ENCODE results near the gene KCTD13. TPM values are rescaled to one million over a fixed set of nuclear protein-coding genes. Genes with fewer than 3 reads are reported as not detected.

Gene KCTD13
- total RNA-seq, 2 experiments from 2014 or later: 40.0 to 43.8 TPM

DNA sequence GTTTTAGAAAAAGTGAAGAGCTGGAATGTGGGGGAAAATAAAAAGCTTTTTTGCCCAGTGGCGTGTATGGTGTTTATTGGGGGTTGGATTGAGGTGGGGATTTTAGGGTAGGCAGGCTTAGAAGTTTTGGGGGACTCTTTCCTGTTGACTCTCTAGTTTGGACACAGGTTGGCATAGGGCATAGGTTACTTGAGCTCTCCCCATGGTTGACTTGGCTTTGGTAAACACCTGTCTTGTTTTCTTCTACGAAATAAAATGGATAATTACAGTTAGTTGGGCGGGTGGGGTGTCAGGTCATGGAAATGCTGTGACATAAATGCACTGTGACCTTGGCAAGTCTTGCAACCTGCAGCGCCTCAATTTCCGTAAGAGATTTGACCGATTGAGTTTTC is 47.0 kb upstream of the KCTD13 start:
- Mint-ChIP-seq H3K27me3 (no peaks in the 10 kb centered on the region), H3K36me3 (ENCODE audit: low read depth) (peaks cover 36% of the 10 kb centered on the region), H3K4me3 (peak overlapping the region; percentile 98), H3K27ac (peak overlapping the region; percentile 84), H3K9me3 (no peaks in the 10 kb centered on the region), H3K4me1 (ENCODE audit: low read depth) (peaks cover 50% of the 10 kb centered on the region)
- Histone ChIP-seq H3K27me3 (ENCODE audit: control insufficient read depth in 1 of 2, insufficient read depth in 2 of 2, low read length in 2 of 2) (no peaks in the 10 kb centered on the region), H3K27ac (ENCODE audit: low read depth in 1 of 2, low read length in 2 of 2) (peak overlapping the region; percentile 37 to 70), H3K36me3 (ENCODE audit: insufficient read depth, low read length) (peaks cover 16% of the 10 kb centered on the region), H3K9me3 (ENCODE audit: control insufficient read depth in 1 of 2, insufficient read depth in 1 of 2, low read length in 2 of 2) (no peaks in the 10 kb centered on the region), H3K4me1 (ENCODE audit: insufficient read depth, low read length) (peaks cover 39% of the 10 kb centered on the region), H3K4me3 (ENCODE audit: low read length) (peak overlapping the region; percentile 99)
- no peak for TF ChIP-seq CTCF (IDR thresholded peaks at IDR 0.05)
- DNase-seq: no peak
- intact Hi-C loops (cut with DNase I, micrococcal nuclease): loop anchor here (1.0 to 5.0 kb wide), 3 partner anchors 11 to 166 kb away; partner anchors contain the start of genes HIRIP3 (in 1 of the 2), MAZ (in 1 of the 2) and TMEM219 (in 1 of the 2)
- no peak for ATAC-seq (ENCODE audit: poor library complexity)
- CTCF ChIA-PET: interaction anchor here (1.0 to 3.5 kb wide), 8 partner anchors 11 to 272 kb away, joined by 3 to 17 read pairs (median 4); partner anchors contain the start of genes CDIPT, KCTD13 and TMEM219
- POLR2A ChIA-PET: interaction anchor here (0.7 to 6.4 kb wide), 24 partner anchors 11 to 445 kb away, joined by 3 to 69 read pairs (median 5); partner anchors contain the start of genes ALDOA, CDIPT, HIRIP3 and INO80E

DNA sequence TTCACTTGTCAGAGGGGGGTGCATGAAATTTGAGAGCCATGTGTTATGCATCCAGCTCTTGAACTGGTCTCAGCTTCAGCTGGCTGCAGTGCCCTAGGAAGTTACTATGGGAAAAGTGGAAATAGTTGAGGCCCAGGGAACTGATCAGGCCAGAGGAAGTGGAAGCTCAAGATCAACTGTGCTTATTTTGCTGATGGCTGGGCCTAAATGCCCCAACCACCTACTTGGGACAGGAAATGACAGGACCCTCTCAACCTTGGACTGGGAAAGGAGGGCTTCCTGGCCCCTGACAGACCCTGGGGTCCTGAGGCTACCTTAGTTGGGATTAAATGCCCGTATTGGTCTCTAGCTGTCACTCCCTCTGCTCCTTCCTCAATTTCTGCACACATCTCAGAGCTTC is 46.5 kb upstream of the KCTD13 start:
- H3K27me3 ChIP-seq (ENCODE audit: control insufficient read depth in 1 of 2, insufficient read depth in 2 of 2, low read length in 2 of 2): no peaks in the 10 kb centered on the region
- H3K27me3 Mint-ChIP-seq: no peaks in the 10 kb centered on the region
- H3K9me3 ChIP-seq (ENCODE audit: control insufficient read depth in 1 of 2, insufficient read depth in 1 of 2, low read length in 2 of 2): no peaks in the 10 kb centered on the region
- peak overlapping the region; percentile 84 for H3K27ac Mint-ChIP-seq
- peaks cover 39% of the 10 kb centered on the region for H3K4me1 ChIP-seq (ENCODE audit: insufficient read depth, low read length)
- H3K36me3 Mint-ChIP-seq (ENCODE audit: low read depth): peaks cover 35% of the 10 kb centered on the region
- DNase-seq (no peak), ATAC-seq (ENCODE audit: poor library complexity) (no peak)
- H3K4me1 Mint-ChIP-seq (ENCODE audit: low read depth): peaks cover 47% of the 10 kb centered on the region
- H3K9me3 Mint-ChIP-seq: no peaks in the 10 kb centered on the region
- ChIA-PET CTCF (interaction anchor here (1.0 to 3.5 kb wide), 7 partner anchors 10 to 272 kb away, joined by 3 to 17 read pairs (median 3); partner anchors contain the start of genes CDIPT, KCTD13 and TMEM219), POLR2A (interaction anchor here (0.9 to 6.4 kb wide), 10 partner anchors 11 to 271 kb away, joined by 3 to 69 read pairs (median 8); partner anchors contain the start of genes ALDOA, CDIPT, HIRIP3 and INO80E)
- intact Hi-C loops (cut with DNase I, micrococcal nuclease): loop anchor here in 1 of 2 experiments (5.0 kb wide), 1 partner anchor 165 kb away; the partner anchor contains the start of gene MAZ
- no peak for TF ChIP-seq CTCF (IDR thresholded peaks at IDR 0.05)
- no peak overlapping the region for H3K4me3 ChIP-seq (ENCODE audit: low read length)
- H3K36me3 ChIP-seq (ENCODE audit: insufficient read depth, low read length): peaks cover 13% of the 10 kb centered on the region
- H3K27ac ChIP-seq (ENCODE audit: low read depth in 1 of 2, low read length in 2 of 2): peak overlapping the region; percentile 37 to 70
- H3K4me3 Mint-ChIP-seq: peak overlapping the region; percentile 98

DNA sequence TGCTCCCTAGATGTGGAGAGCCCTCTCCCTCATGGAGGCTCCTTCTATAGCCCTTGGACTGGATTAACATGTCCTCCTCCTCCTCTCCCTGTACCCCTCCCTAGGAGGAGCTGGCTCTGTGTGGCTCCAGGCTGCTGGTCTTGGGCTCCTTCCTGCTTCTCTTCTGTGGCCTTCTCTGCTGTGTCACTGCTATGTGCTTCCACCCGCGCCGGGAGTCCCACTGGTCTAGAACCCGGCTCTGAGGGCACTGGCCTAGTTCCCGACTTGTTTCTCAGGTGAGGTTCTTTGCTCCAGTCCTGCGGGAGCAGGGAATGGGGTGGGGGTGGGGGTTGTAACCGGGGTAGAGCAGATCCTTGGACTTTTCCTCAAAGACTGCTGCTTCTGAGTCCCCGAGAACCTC is 45.3 kb upstream of the KCTD13 start:
- Histone ChIP-seq H3K27me3 (ENCODE audit: control insufficient read depth in 1 of 2, insufficient read depth in 2 of 2, low read length in 2 of 2) (no peaks in the 10 kb centered on the region), H3K27ac (ENCODE audit: low read depth in 1 of 2, low read length in 2 of 2) (no peak overlapping the region), H3K9me3 (ENCODE audit: control insufficient read depth in 1 of 2, insufficient read depth in 1 of 2, low read length in 2 of 2) (no peaks in the 10 kb centered on the region), H3K4me1 (ENCODE audit: insufficient read depth, low read length) (peaks cover 32% of the 10 kb centered on the region), H3K36me3 (ENCODE audit: insufficient read depth, low read length) (peaks cover 11% of the 10 kb centered on the region), H3K4me3 (ENCODE audit: low read length) (no peak overlapping the region)
- H3K9me3 Mint-ChIP-seq: no peaks in the 10 kb centered on the region
- intact Hi-C loops (cut with DNase I, micrococcal nuclease): loop anchor here in 1 of 2 experiments (5.0 kb wide), 1 partner anchor 164 kb away; the partner anchor contains the start of gene MAZ
- DNase-seq (peak in 1 of 14 experiments; percentile 16), ATAC-seq (ENCODE audit: poor library complexity) (no peak)
- peak overlapping the region; percentile 30 for H3K4me3 Mint-ChIP-seq
- peaks cover 26% of the 10 kb centered on the region for H3K36me3 Mint-ChIP-seq (ENCODE audit: low read depth)
- no peaks in the 10 kb centered on the region for H3K27me3 Mint-ChIP-seq
- H3K27ac Mint-ChIP-seq: no peak overlapping the region
- peaks cover 36% of the 10 kb centered on the region for H3K4me1 Mint-ChIP-seq (ENCODE audit: low read depth)
- ChIA-PET CTCF (interaction anchor here (3.5 kb wide), 1 partner anchor 9 kb away, joined by 17 read pairs; the partner anchor contains the start of gene TMEM219), POLR2A (interaction anchor here (6.4 kb wide), 1 partner anchor 9 kb away, joined by 69 read pairs; the partner anchor contains the start of gene TMEM219)
- no peak for TF ChIP-seq CTCF (IDR thresholded peaks at IDR 0.05)
